Activated T-cell treated with anti-CD3 and anti-CD28 coated beads, Interleukin-2, amount 50 U/mL, for 24 hours (primary cell): ENCODE results near the gene SNU13.
"Not testable (repeated sequence)": the region's sequence is repeated elsewhere in the genome, so short reads cannot be mapped to it uniquely, and the experiment has no call there.

Experiments used
- DNase-seq: peaks from one replicate; pipeline ENCODE4 v3.0.0-alpha.2; 2020
- H3K27ac Mint-ChIP-seq: 2 replicates; pipeline ENCODE4 v1.8.0; 2020; ENCODE audit warnings: mild to moderate bottlenecking, mixed read lengths
- H3K27me3 Mint-ChIP-seq: 2 replicates; pipeline ENCODE4 v1.8.0; 2020; ENCODE audit warnings: mixed read lengths
- H3K36me3 Mint-ChIP-seq: 2 replicates; pipeline ENCODE4 v1.8.0; 2020; ENCODE audit warnings: low read depth, mixed read lengths
- H3K4me1 Mint-ChIP-seq: 2 replicates; pipeline ENCODE4 v1.8.0; 2020; ENCODE audit warnings: low read depth, mixed read lengths
- H3K4me3 Mint-ChIP-seq: 2 replicates; pipeline ENCODE4 v1.8.0; 2020; ENCODE audit warnings: mild to moderate bottlenecking, moderate library complexity, mixed read lengths
- H3K9me3 Mint-ChIP-seq: 2 replicates; pipeline ENCODE4 v1.8.0; 2020; ENCODE audit warnings: mixed read lengths

The SNU13 gene

DNA sequence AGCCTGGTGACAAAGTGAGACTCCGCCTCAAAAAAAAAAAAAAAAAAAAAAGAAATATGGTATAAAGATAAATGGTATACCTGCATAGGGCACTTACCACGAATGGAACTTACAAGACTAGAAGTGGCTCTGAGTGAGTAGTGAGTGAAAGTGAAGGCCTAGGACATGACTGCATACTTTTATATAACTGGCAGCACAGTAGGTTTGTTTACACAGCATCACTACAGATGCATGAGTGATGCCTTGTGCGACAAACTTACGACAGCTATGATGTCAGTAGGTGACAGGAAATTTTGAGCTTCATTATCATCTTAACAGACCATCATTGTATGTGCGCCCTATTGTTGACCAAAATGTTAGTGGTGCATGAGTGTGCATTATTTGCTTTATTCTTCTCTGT lies 49.9 kb downstream of the SNU13 start:
- peaks cover 96% of the 10 kb centered on the region for H3K36me3 Mint-ChIP-seq
- H3K27me3 Mint-ChIP-seq = no peaks in the 10 kb centered on the region
- H3K27ac Mint-ChIP-seq = peak overlapping the region; percentile 10
- no peak for DNase-seq
- peaks cover 21% of the 10 kb centered on the region for H3K4me1 Mint-ChIP-seq
- H3K4me3 Mint-ChIP-seq = no peak overlapping the region
- H3K9me3 Mint-ChIP-seq = no peaks in the 10 kb centered on the region

DNA sequence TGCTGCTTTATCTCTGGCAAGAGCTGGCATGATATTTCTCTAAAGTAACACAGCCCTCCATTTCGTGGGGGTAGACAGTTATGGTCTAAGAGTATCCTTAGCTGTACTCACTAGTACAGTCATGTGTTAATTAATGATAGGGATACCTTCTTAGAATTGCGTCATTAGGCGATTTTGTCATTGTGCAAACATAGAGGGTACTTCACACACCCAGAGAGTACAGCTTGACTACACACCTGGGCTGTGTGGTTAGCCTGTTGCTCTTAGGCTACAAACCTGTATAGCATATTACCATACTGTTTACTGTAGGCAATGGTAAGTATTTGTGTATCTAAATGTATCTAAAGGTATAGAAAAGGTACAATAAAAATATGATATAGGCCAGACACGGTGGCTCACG lies 50.5 kb downstream of the SNU13 start:
- no peaks in the 10 kb centered on the region for H3K27me3 Mint-ChIP-seq
- H3K4me3 Mint-ChIP-seq = no peak overlapping the region
- H3K36me3 Mint-ChIP-seq = peaks cover 98% of the 10 kb centered on the region
- no peak for DNase-seq
- no peak overlapping the region for H3K27ac Mint-ChIP-seq
- peaks cover 21% of the 10 kb centered on the region for H3K4me1 Mint-ChIP-seq
- no peaks in the 10 kb centered on the region for H3K9me3 Mint-ChIP-seq

DNA sequence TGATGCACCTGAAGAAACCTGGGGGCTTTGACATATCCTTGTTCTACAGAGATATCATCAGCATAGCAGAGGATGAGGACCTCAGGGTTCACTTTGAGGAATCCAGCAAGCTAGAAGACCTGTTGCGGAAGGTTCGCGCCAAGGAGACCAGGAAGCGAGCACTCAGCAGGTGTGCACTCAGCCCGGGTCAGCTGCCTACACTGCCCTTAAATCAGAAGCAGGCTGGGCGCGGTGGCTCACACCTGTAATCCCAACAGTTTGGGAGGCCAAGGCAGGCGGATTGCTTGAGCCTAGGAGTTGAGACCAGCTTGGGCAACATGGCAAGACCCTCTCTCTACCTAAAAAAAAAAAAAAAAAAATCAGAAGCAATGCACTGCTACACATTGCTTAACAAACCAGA lies 51.0 kb downstream of the SNU13 start:
- H3K4me3 Mint-ChIP-seq, H3K27ac Mint-ChIP-seq, H3K27me3 Mint-ChIP-seq, H3K9me3 Mint-ChIP-seq: not testable (repeated sequence)
- Mint-ChIP-seq H3K36me3 (peaks cover 98% of the 10 kb centered on the region), H3K4me1 (peaks cover 22% of the 10 kb centered on the region)
- peak; percentile 7 for DNase-seq

DNA sequence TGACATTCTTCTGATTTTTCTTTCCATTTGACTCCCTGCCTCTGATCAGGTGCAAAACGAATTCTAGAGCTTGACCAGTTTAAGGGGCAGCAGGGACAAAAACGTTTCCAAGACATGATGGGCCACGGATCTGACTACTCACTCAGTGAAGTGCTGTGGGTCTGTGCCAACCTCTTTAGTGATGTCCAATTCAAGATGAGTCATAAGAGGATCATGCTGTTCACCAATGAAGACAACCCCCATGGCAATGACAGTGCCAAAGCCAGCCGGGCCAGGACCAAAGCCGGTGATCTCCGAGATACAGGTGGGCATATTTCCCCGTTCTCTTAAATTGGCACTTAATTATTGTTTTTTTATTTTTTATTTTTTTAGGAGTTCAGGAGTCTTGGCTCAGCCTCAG lies 52.2 kb downstream of the SNU13 start:
- Mint-ChIP-seq H3K27ac (peak overlapping the region; percentile 8), H3K9me3 (no peaks in the 10 kb centered on the region), H3K4me3 (no peak overlapping the region), H3K27me3 (no peaks in the 10 kb centered on the region), H3K36me3 (peaks cover 98% of the 10 kb centered on the region), H3K4me1 (peaks cover 14% of the 10 kb centered on the region)
- peak; percentile 15 for DNase-seq

DNA sequence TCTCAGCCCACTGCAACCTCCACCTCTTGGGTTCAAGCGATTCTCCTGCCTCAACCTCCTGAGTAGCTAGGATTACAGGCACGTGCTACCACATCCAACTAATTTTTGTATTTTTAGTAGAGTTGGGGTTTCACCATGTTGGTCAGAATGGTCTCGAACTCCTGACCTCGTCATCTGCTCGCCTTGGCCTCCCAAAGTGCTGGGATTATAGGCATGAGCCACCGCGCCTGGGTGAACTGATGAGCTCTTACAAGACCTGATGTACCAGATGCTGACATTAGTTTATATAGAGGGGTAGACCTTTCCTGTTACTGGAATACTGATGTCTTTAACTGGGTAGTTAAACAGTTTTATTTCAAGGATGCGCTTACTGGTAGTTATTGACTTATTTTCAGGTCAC lies 54.1 kb downstream of the SNU13 start:
- H3K9me3 Mint-ChIP-seq, H3K4me1 Mint-ChIP-seq, H3K27me3 Mint-ChIP-seq, H3K4me3 Mint-ChIP-seq, DNase-seq: not testable (repeated sequence)
- Mint-ChIP-seq H3K27ac (peak overlapping the region; percentile 69), H3K36me3 (peaks cover 90% of the 10 kb centered on the region)

DNA sequence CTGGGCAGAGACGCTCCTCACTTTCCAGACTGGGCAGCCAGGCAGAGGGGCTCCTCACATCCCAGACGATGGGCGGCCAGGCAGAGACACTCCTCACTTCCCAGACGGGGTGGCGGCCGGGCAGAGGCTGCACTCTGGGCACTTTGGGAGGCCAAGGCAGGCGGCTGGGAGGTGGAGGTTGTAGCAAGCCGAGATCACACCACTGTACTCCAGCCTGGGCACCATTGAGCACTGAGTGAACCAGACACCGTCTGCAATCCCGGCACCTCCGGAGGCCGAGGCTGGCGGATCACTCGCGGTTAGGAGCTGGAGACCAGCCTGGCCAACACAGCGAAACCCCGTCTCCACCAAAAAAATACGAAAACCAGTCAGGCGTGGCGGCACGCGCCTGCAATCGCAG lies 57.1 kb downstream of the SNU13 start:
- H3K27ac Mint-ChIP-seq, H3K27me3 Mint-ChIP-seq, DNase-seq, H3K9me3 Mint-ChIP-seq, H3K4me3 Mint-ChIP-seq: not testable (repeated sequence)
- H3K4me1 Mint-ChIP-seq = peaks cover 23% of the 10 kb centered on the region
- H3K36me3 Mint-ChIP-seq = peaks cover 90% of the 10 kb centered on the region

DNA sequence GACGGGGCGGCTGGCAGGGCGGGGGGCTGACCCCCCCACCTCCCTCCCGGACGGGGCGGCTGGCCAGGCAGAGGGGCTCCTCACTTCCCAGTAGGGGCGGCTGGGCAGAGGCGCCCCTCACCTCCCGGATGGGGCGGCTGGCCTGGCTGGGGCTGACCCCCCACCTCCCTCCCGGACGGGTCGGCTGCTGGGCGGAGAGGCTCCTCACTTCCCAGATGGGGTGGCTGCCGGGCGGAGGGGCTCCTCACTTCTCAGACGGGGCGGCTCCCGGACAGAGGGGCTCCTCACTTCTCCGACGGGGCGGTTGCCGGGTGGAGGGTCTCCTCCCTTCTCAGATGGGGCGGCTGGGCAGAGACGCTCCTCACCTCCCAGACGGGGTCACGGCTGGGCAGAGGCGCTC lies 57.6 kb downstream of the SNU13 start:
- not testable (repeated sequence) for H3K27me3 Mint-ChIP-seq, DNase-seq, H3K9me3 Mint-ChIP-seq, H3K27ac Mint-ChIP-seq, H3K4me3 Mint-ChIP-seq
- Mint-ChIP-seq H3K4me1 (peaks cover 23% of the 10 kb centered on the region), H3K36me3 (peaks cover 85% of the 10 kb centered on the region)

DNA sequence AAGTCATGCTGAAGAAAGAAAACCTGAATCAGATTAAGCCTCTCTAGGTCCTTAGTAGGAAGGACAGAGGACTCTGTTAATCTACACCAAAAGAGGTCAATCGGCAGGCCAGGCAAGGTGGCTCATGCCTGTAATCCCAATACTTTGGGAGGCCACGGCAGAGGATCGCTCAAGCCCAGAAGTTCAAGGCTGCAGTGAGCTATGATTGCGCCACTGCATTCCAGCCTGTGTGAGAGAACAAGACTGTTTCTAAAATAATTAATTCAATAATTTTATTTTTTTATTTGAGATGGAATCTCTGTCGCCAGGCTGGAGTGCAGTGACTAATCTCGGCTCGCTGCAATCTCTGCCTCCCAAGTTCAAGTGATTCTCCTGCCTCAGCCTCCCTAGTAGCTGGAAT lies 63.1 kb downstream of the SNU13 start:
- no peak overlapping the region for H3K4me3 Mint-ChIP-seq
- no peaks in the 10 kb centered on the region for H3K9me3 Mint-ChIP-seq
- peak overlapping the region; percentile 29 for H3K27ac Mint-ChIP-seq
- DNase-seq = no peak
- no peaks in the 10 kb centered on the region for H3K27me3 Mint-ChIP-seq
- H3K4me1 Mint-ChIP-seq = peaks cover 33% of the 10 kb centered on the region
- peaks cover 77% of the 10 kb centered on the region for H3K36me3 Mint-ChIP-seq
